Peyer's patch (tissue), 4 donors: ENCODE results near the gene SLC25A11. TPM values are rescaled to one million over a fixed set of nuclear protein-coding genes. Genes with fewer than 3 reads are reported as not detected.
"Not testable (repeated sequence)": the region's sequence is repeated elsewhere in the genome, so short reads cannot be mapped to it uniquely, and the experiment has no call there.

Experiments used
- DNase-seq, 3 donors: peaks; one replicate each; pipeline ENCODE4 v3.0.0-alpha.2; 2017 to 2019
- H3K27ac ChIP-seq, 4 donors: fragments of 200-600 bp; sonication (generic); one replicate each; pipeline ENCODE4 v1.5.1; 2016 to 2019
- H3K27me3 ChIP-seq, 2 donors: fragments of 200-600 bp; sonication (generic); one replicate each; pipeline ENCODE4 v1.5.1; 2019
- H3K36me3 ChIP-seq, 3 donors: fragments of 200-600 bp; sonication (generic); one replicate each; pipeline ENCODE4 v1.5.1; 2016 to 2019
- H3K4me1 ChIP-seq, 4 donors: fragments of 200-600 bp; sonication (generic); one replicate each; pipeline ENCODE4 v1.5.1; 2016 to 2019
- H3K4me3 ChIP-seq, 4 donors: fragments of 200-600 bp; sonication (generic); 1 replicate in 3 of 4; 2 replicates in 1 of 4; pipeline ENCODE4 v1.5.1; 2016 to 2019; ENCODE audit warnings: mild to moderate bottlenecking in 1 of 4
- H3K9me3 ChIP-seq, 4 donors: fragments of 200-600 bp; sonication (generic); one replicate each; pipeline ENCODE4 v1.5.1; 2016 to 2019; ENCODE audit warnings: mild to moderate bottlenecking in 1 of 4
- CTCF ChIP-seq, 6 experiments: fragments of 450-650 bp in 4 of 6; fragments of 200-600 bp in 2 of 6; sonication (generic) in 1 of 6; IDR thresholded peaks; one replicate each; pipeline ENCODE4 v1.5.1; 2017 to 2019; ENCODE audit warnings: antibody characterized with exemption in 6 of 6, mild to moderate bottlenecking in 3 of 6, moderate library complexity in 1 of 6
- POLR2A ChIP-seq, 2 donors: fragments of 450-650 bp; IDR thresholded peaks; one replicate each; pipeline ENCODE4 v1.5.1; 2017; ENCODE audit warnings: antibody characterized with exemption in 2 of 2, mild to moderate bottlenecking in 2 of 2, moderate library complexity in 2 of 2
- total RNA-seq, 4 donors: library from RNA; depleted of rRNA; stranded (reverse); fragments of >200 nt; gene quantifications; one replicate each; pipeline ENCODE4 v1.1.0, GENCODE V29; 2016

The SLC25A11 gene
- total RNA-seq, 4 donors from 2014 or later = 30.5 to 84.1 (median 60.4) TPM

GRCh38 chr17:4908301-4908700 lies 31.5 kb downstream of the SLC25A11 start:
- TF ChIP-seq CTCF (IDR thresholded peaks at IDR 0.05) (no peak), POLR2A (IDR thresholded peaks at IDR 0.05) (no peak)
- Histone ChIP-seq H3K27ac (peak overlapping the region in 3 of 4 donors; percentile 26 to 34 (median 31)), H3K36me3 (no peaks in the 10 kb centered on the region), H3K9me3 (no peaks in the 10 kb centered on the region), H3K4me1 (peaks cover 0 to 10% (median 3%) of the 10 kb centered on the region in 4 donors), H3K27me3 (no peaks in the 10 kb centered on the region), H3K4me3 (no peak overlapping the region)
- DNase-seq = no peak

- not testable (repeated sequence) for H3K27me3 ChIP-seq, DNase-seq, H3K27ac ChIP-seq, H3K9me3 ChIP-seq, H3K4me3 ChIP-seq, H3K36me3 ChIP-seq
- peaks cover 0 to 15% (median 8%) of the 10 kb centered on the region in 4 donors for H3K4me1 ChIP-seq
These were observed 33.2 kb downstream of the SLC25A11 start for GRCh38 chr17:4906642-4907041.

DNA sequence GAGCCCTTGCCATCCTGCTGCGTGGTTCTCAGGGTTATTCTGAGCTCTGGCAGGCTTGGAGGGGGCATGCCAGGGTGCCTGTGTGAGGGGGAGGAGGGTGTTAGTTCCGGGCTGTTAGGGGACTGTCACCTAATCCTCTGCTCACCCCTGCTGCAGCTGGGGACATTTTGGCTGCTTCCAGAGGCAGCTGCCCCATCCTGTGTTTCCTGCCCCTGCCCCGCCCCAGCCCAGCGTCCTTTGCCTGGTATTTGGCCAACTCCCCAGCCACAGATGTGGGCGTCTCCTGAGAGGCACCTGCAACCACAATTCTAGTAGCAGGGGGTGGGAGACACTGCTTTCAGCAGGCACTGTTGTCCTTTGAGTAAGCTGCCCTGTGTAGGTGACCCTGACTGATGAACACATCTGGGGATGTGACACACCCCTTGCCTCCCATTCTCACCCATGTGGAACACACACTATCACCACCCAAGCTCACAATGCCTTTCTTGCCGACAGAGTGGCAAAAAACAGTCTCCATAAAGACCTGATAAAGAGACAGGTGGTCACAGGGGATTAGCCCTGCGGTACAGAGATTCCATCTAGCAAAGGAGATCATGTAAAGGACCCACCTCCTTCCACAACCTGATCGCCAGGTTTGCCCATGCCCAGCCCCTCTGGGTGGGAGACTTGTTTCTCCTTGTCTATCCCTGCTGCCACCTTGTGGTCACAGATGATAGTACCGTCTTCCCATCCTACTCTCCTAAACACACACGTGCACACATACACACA lies 36.6 kb downstream of the SLC25A11 start, which contains the start of gene CHRNE:
Gene CHRNE, minus strand, starts transcription at position 48 of the 768 bp plus-strand sequence. Its CDS starts 35 bp downstream, at position 13.
- no peak within 1 kb of the TSS for H3K4me3 ChIP-seq
- peaks cover 0 to 33% (median 18%) of the 10 kb centered on the region in 4 donors for H3K4me1 ChIP-seq
- TF ChIP-seq CTCF (IDR thresholded peaks at IDR 0.05) (peak; percentile 61 to 83 (median 78)), POLR2A (IDR thresholded peaks at IDR 0.05) (no peak)

GRCh38 chr17:4902540-4902939 lies 37.3 kb downstream of the SLC25A11 start:
- H3K27ac ChIP-seq = peak overlapping the region in 1 of 4 donors; percentile 46

More for the DNA sequence above, 36.6 kb downstream of the SLC25A11 start, which contains the start of gene CHRNE:
- peak in 2 of 3 donors; percentile 92 to 95 for DNase-seq
- Histone ChIP-seq H3K27me3 (no peaks in the 10 kb centered on the region), H3K36me3 (no peaks in the 10 kb centered on the region), H3K27ac (peak within 1 kb of the TSS in 3 of 4 donors; percentile 25 to 46 (median 29)), H3K9me3 (no peaks in the 10 kb centered on the region)

GRCh38 chr17:4901648-4902344 lies 38.0 kb downstream of the SLC25A11 start:
- H3K4me1 ChIP-seq = peaks cover 0 to 33% (median 18%) of the 10 kb centered on the region in 4 donors
- H3K4me3 ChIP-seq = no peak overlapping the region
- H3K27me3 ChIP-seq = no peaks in the 10 kb centered on the region
- no peak for TF ChIP-seq CTCF (IDR thresholded peaks at IDR 0.05)
- TF ChIP-seq POLR2A (IDR thresholded peaks at IDR 0.05) = no peak
- peaks cover 0 to 7% (median 0%) of the 10 kb centered on the region in 3 donors for H3K36me3 ChIP-seq
- H3K9me3 ChIP-seq = no peaks in the 10 kb centered on the region
- DNase-seq = no peak
- peak overlapping the region in 3 of 4 donors; percentile 25 to 40 (median 29) for H3K27ac ChIP-seq

More at GRCh38 chr17:4902540-4902939, 37.3 kb downstream of the SLC25A11 start:
- no peak for TF ChIP-seq CTCF (IDR thresholded peaks at IDR 0.05)
- no peak for TF ChIP-seq POLR2A (IDR thresholded peaks at IDR 0.05)
- Histone ChIP-seq H3K4me3 (no peak overlapping the region), H3K27me3 (no peaks in the 10 kb centered on the region), H3K36me3 (no peaks in the 10 kb centered on the region), H3K9me3 (no peaks in the 10 kb centered on the region), H3K4me1 (peaks cover 0 to 33% (median 18%) of the 10 kb centered on the region in 4 donors)
- DNase-seq = no peak
